Activated CD8-positive, alpha-beta memory T cell treated with anti-CD3 and anti-CD28 coated beads, Interleukin-2, amount 50 U/mL, for 1 hour (primary cell): ENCODE measurements around the gene GALR2.

Source experiments
- DNase-seq: peaks from one replicate; pipeline ENCODE4 v3.0.0-alpha.2; 2020; ENCODE audit errors: extremely low read depth

Gene GALR2

GRCh38 chr17:76092526-76093413 lies 18.2 kb downstream of the GALR2 start:
- DNase-seq: no peak

- DNase-seq: no peak
These were observed 19.5 kb downstream of the GALR2 start for GRCh38 chr17:76094046-76094445.

GRCh38 chr17:76095943-76096342 lies 21.4 kb downstream of the GALR2 start:
- no peak for DNase-seq

- DNase-seq: no peak
These were observed 23.2 kb downstream of the GALR2 start for GRCh38 chr17:76097716-76098295.

GRCh38 chr17:76102944-76103273 lies 28.3 kb downstream of the GALR2 start:
- DNase-seq: no peak

GRCh38 chr17:76103274-76104139 lies 28.9 kb downstream of the GALR2 start, which contains the start of gene EXOC7:
Gene EXOC7 (minus strand): TSS chr17:76103787. CDS start chr17:76103692, 95 bp downstream.
- peak; percentile 62 for DNase-seq

GRCh38 chr17:76104140-76104895 lies 29.7 kb downstream of the GALR2 start:
- no peak for DNase-seq

- no peak for DNase-seq
These were observed 30.3 kb downstream of the GALR2 start for GRCh38 chr17:76104896-76105231.

GRCh38 chr17:76106703-76107102 lies 32.1 kb downstream of the GALR2 start:
- DNase-seq: no peak

- no peak for DNase-seq
These were observed 32.9 kb downstream of the GALR2 start for GRCh38 chr17:76107509-76107908.

GRCh38 chr17:76111956-76112355 lies 37.4 kb downstream of the GALR2 start:
- no peak for DNase-seq

- no peak for DNase-seq
These were observed 40.7 kb downstream of the GALR2 start for GRCh38 chr17:76115138-76115754.

GRCh38 chr17:76119409-76120371 lies 45.1 kb downstream of the GALR2 start:
- DNase-seq: no peak

- no peak for DNase-seq
These were observed 46.1 kb downstream of the GALR2 start for GRCh38 chr17:76120658-76121008.

- no peak for DNase-seq
These were observed 47.4 kb downstream of the GALR2 start for GRCh38 chr17:76121932-76122430.

GRCh38 chr17:76122431-76123190 lies 48.0 kb downstream of the GALR2 start:
- no peak for DNase-seq

GRCh38 chr17:76123191-76123499 lies 48.6 kb downstream of the GALR2 start:
- no peak for DNase-seq

- DNase-seq: no peak
These were observed 49.4 kb downstream of the GALR2 start for GRCh38 chr17:76123749-76124581.
